ENCODE data around the gene TMEM87B. TPM values are rescaled to one million over a fixed set of nuclear protein-coding genes. Genes with fewer than 3 reads are reported as not detected.

TMEM87B gene
- total RNA-seq, result 33.5 and 34.4 TPM in 2 replicates

DNA sequence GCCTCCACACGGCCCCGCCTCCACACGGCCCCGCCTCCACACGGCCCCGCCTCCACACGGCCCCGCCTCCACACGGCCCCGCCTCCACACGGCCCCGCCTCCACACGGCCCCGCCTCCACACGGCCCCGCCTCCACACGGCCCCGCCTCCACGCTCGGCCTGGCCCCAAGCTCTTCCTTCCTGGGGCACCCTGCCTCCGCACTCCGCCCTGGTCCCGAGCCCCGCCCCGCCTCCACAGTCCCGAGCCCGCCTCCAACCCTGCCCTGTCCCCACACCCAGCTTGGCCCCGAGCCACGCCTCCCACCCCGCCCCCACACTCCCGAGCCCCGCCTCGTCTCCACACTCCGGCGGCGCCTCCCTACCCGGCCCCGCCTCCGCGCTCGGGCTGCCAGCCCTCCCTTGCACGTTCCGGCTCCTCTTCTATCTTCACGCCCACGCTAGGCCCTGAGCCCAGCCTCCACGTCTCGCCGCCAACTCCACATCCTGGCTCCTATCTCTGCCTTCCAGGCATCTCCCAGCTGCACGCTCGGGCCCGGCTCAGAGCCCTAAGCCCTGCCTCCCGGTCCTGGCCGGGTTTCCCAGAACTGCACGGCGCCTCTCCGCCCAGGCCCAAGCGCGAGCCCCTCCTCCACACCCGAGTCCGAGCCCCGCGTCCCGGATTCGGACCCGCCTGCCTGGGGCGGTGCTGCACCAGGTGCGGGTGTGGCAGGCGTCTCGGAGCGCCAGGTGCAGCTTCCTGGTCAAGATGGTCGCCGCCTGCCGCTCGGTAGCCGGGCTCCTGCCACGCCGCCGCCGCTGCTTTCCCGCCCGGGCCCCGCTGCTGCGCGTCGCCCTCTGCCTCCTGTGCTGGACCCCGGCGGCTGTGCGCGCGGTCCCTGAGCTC, at the start of gene TMEM87B:
Gene TMEM87B (plus strand): TSS at position 423 of the 883 bp plus-strand sequence. CDS start 323 bp downstream, at position 746.

DNA sequence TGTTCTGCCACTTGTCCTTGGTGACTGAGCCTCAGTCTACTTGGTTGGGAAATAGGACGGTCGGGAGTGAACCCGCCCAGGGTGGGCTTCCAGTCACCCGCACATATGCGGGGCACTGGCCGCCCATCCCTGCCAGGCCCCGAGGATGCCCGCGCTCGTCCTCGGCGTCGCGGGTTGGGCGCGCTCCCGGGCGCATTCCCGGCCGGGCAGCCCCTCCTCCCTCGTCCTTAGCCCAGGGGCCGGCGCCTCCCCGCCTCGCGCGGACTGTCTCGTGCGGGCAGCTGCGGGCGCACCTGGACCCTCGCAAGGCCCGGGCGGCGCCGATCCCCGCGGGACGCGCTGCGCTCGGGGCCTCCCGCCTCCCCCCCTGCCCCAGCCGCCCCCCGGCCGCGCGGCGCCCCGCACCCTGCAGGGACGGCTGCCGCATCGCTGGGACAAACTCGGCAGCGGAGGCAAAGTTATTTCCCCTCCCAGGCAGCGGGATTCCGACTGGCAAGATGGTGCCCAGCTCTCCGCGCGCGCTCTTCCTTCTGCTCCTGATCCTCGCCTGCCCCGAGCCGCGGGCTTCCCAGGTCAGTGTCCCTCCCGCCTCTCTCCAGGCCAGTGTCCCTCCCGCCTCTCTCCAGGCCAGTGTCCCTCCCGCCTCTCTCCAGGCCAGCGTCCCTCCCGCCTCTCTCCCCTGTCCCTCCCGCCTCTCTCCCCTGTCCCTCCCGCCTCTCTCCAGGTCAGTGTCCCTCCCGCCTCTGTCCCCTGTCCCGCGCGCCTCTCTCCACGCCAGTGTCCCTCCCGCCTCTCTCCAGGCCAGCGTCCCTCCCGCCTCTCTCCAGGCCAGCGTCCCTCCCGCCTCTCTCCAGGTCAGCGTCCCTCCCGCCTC, 83.3 kb downstream of the TMEM87B start, which contains the start of gene FBLN7:
Gene FBLN7 (plus strand): TSS at position 227 of the 874 bp plus-strand sequence. CDS start 271 bp downstream, at position 498.

Other genes starting within 250 kb of the TMEM87B start
- gene ANAPC1, start 171.1 kb upstream of the TMEM87B start, total RNA-seq, result 31.9 and 41.2 TPM in 2 replicates
- 0.12 and 0.16 TPM in 2 replicates for gene MERTK, start 156.7 kb upstream of the TMEM87B start, total RNA-seq
- 0.65 and 1.3 TPM in 2 replicates for gene FBLN7, start 83.1 kb downstream of the TMEM87B start, total RNA-seq
- 3.9 and 8.3 TPM in 2 replicates for gene ZC3H8, start 199.8 kb downstream of the TMEM87B start, total RNA-seq
- 4.9 and 5.2 TPM in 2 replicates for gene ZC3H6, start 220.3 kb downstream of the TMEM87B start, total RNA-seq

Data from hair follicle dermal papilla cell (primary cell).